Suppressor macrophage (primary cell): ENCODE measurements around the gene NEK7.
A peak's percentile ranks its signal among the peaks of the same experiment; 100 is the strongest.
"Not testable (repeated sequence)": the region's sequence is repeated elsewhere in the genome, so short reads cannot be mapped to it uniquely, and the experiment has no call there.

ENCODE experiments used
- DNase-seq, 4 experiments: peaks; one replicate each; pipeline ENCODE4 v3.0.0-alpha.2; 2020 to 2022

The NEK7 gene

GRCh38 chr1:198205016-198205684, 48.4 kb downstream of the NEK7 start:
- DNase-seq, result no peak

- no peak for DNase-seq
Observed at GRCh38 chr1:198206292-198206691, 49.5 kb downstream of the NEK7 start.

GRCh38 chr1:198211696-198212095, 54.9 kb downstream of the NEK7 start:
- DNase-seq, result no peak

DNA sequence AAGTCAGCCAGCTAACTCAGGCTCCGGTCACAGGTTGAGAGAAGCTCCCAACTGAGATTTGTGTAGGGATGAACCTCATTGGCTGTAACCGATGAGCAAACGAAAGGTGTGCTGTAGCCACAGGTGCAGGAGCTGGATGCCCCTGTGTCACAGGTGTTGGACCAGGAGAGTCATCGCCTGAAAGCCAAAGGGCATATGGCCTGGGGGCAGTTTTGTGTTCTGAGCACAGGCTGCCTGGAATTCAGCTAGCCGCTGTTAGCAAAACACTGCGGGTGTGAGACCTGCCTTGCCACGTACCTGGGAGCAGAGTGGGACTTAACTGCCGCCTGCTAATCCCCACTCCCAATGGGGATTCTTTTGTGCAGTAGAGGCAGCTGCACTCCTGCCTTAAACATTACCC, 55.3 kb downstream of the NEK7 start:
- DNase-seq, result no peak

DNA sequence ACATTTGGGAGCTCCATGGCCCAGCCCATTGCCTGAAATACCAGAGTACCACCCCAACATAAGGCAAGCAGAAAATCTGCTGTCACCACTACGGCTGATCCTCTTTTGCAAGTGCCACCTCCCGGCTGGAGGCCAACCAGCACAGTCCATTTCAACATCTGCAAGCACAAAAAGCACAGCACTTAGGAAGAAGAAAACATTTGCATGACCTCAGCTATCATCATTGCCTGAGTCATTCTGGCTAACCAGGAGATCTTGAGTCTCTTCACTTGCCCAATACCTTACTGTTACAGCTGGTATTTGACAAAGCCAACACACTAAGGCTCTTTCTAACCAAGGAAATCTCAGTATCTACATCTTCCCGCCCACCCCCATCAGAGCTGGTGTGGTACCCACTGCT, 55.9 kb downstream of the NEK7 start:
- DNase-seq, result peak; percentile 56 to 83 (median 69)

DNA sequence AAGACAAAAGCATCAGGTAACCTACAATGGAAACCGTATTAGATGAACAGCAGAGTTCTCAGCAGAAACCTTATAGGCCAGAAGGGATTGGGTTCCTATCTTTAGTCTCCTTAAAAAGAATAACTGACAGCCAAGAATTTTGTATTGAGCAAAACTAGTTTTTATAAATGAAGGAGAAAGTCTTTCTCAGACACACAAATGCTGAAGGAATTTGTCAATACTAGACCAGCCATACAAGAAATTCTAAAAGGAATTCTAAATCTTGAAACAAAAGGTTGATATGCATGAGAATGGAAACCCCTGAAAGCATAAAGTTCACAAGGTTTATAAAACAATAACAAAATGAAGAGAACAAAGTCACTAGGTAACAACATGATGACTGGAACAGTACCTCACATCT, 58.1 kb downstream of the NEK7 start:
- DNase-seq, result no peak

- peak in 1 of 4 experiments; percentile 23 for DNase-seq
Observed at GRCh38 chr1:198220428-198220827, 63.6 kb downstream of the NEK7 start.

DNA sequence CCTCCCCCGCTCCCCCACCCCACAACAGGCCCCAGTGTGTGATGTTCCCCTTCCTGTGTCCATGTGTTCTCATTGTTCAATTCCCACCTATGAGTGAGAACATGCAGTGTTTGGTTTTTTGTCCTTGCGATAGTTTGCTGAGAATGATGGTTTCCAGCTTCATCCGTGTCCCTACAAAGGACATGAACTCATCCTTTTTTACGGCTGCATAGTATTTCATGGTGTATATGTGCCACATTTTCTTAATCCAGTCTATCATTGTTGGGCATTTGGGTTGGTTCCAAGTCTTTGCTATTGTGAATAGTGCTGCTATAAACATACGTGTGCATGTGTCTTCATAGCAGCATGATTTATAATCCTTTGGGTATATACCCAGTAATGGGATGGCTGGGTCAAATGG, 70.2 kb downstream of the NEK7 start:
- not testable (repeated sequence) for DNase-seq

DNA sequence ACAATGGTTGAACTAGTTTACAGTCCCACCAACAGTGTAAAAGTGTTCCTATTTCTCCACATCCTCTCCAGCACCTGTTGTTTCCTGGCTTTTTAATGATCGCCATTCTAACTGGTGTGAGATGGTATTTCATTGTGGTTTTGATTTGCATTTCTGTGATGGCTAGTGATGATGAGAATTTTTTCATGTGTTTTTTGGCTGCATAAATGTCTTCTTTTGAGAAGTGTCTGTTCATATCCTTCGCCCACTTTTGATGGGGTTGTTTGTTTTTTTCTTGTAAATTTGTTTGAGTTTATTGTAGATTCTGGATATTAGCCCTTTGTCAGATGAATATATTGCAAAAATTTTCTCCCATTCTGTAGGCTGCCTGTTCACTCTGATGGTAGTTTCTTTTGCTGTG, 70.7 kb downstream of the NEK7 start:
- DNase-seq, result not testable (repeated sequence)

DNA sequence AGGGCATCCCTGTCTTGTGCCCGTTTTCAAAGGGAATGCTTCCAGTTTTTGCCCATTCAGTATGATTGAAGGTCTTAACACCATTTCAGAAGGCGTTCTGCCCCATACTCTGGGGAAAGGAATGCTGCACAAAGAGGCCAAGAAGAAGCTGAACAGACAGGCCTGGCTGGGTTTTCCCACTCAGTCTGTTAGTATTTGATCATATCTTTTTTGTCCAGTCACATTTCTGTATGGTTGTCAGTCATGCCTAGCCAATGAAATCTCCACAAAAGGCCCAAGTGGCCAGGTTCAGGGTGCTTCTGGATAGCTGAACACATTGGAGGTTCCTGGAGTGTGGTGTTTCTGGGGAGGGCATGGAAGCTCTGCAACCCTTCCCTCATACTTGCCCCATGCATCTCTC, 72.1 kb downstream of the NEK7 start:
- DNase-seq, result no peak

- DNase-seq, result no peak
Observed at GRCh38 chr1:198231779-198232178, 75.0 kb downstream of the NEK7 start.

DNA sequence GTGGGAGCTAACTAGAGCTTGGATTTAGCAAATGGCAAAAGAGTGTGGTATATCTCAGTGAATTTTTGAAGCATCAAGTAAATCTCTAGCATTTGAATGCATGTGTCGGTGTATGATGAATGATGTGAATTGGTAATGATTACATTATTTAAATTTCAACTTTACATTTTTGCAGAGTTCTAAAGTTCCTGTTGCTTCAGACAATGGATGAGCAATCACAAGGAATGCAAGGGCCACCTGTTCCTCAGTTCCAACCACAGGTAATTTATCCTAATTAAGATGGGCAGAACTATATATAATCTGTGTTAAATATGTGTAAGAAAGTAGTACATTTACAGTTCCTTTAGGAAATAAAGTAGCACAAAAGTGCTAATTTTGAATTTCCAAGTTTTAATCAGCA, 75.6 kb downstream of the NEK7 start:
- DNase-seq, result no peak

- DNase-seq, result no peak
Observed at GRCh38 chr1:198232940-198233675, 76.3 kb downstream of the NEK7 start.

- DNase-seq, result peak in 3 of 4 experiments; percentile 4 to 28 (median 26)
Observed at GRCh38 chr1:198234520-198235251, 77.9 kb downstream of the NEK7 start.

DNA sequence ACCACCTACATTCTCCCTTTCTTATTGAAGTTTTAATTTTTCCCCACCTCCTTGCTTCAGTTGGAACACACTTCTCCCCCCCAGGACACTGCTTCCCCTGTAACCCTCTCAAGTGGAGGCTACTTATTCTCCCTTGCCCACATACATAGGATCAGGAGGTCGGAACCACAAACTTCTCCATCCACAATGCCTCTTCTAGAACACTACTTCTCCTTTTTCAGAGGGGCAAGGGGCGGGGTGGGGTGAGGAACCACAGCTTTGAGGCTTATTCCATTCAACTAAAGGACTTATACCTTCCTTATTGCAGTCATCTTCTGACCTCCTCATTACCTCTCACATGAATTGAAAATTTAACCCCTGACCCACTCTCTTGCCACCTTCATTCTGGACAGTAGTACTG, 81.3 kb downstream of the NEK7 start:
- DNase-seq, result peak; percentile 79 to 89 (median 84)

GRCh38 chr1:198241553-198241952, 84.8 kb downstream of the NEK7 start:
- no peak for DNase-seq

- DNase-seq, result no peak
Observed at GRCh38 chr1:198244772-198245171, 88.0 kb downstream of the NEK7 start.

- peak; percentile 9 to 51 (median 31) for DNase-seq
Observed at GRCh38 chr1:198245379-198245778, 88.6 kb downstream of the NEK7 start.

- no peak for DNase-seq
Observed at GRCh38 chr1:198246337-198246736, 89.5 kb downstream of the NEK7 start.

DNA sequence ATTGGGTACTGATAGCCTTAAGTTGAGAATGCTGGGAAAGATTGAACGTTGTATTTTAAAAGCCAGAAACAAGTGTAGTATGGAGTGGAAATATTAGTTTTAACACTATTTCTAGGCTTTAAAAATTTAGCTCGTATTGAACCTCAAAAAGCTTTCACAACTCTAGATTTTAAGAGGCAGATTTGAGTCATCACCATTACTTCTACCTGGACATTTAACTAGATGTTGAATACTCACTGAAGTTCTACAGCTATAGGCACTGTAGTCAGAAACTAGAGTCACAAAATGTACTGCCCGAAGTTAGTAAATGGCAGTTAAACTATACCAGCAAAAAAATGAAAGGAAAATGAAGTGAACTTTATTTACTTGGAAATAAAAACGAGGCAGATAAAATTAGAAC, 96.5 kb downstream of the NEK7 start:
- DNase-seq, result no peak

DNA sequence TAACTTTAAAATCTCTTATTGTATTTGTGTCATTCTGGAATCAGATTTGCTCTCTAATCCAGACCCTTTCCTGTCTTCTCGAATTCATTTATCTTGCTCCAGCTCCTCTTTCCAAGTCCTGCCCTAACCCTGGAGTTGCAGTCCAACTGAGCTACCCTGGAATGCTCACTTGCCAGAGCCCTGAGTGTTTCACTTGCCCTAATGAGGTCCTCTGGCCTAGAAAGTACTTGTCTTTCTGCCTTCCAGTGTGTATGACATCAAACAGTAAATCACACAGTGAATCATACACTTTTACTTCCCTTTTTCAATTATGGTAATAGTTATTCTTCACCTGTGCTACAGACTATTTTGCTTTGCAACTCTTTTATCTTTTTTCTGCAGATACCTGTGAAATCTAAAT, 96.9 kb downstream of the NEK7 start:
- DNase-seq, result peak; percentile 8 to 62 (median 44)

- no peak for DNase-seq
Observed at GRCh38 chr1:198254521-198254920, 97.7 kb downstream of the NEK7 start.

DNA sequence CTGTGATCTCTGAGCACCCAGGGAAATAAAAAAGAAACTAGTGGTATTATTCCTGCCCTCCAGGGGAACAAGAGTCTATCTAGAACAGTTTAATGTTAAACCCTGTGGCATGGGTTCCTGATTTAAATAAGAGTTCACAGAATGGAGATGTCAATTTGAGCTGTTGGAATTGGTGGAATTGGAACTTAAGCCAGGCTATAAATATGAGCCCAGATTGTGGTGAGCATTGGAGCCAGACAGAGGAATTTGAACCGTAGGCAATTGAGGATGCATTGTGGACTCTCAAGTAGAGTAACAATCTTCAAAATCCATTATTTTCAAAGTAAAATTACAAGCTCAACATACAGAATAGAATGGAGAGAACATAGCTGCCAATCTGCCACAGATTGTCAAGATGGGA, 98.2 kb downstream of the NEK7 start:
- no peak for DNase-seq

DNA sequence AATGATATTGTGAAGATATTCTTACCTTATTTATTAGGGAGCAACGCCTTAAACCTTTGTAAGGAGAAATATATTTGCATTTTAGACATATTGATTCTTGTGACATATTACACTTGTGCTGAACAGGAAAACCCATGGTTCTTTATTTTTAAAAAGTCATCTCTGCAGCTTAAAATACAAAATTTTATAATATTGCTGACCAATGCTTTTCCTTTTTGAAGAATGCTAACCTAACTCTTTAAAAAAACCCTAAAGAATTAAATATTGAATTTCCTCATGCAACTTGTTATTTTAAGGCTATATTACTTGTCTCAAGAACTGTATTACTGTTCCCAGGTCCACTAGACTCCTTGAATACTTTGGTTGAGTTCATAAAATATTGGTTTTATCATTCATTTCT, 99.0 kb downstream of the NEK7 start:
- no peak for DNase-seq
